H1 (cell line): ENCODE measurements around the gene TMEM125. TPM values are rescaled to one million over a fixed set of nuclear protein-coding genes. Genes with fewer than 3 reads are reported as not detected.

ENCODE experiments used
- CTCF ChIA-PET: fragments of 300-600 bp; sonication (Branson Sonifier 250); formaldehyde crosslinking; loops from one replicate; lab custom pipeline; 2021; ENCODE audit not compliant: partially characterized antibody; lab: Charles Lee
- POLR2A ChIA-PET: fragments of 300-600 bp; sonication (Branson Sonifier 250); formaldehyde crosslinking; loops from one replicate; lab custom pipeline; 2021; ENCODE audit warnings: inconsistent platforms; ENCODE audit not compliant: partially characterized antibody; lab: Charles Lee
- DNase-seq, 2 experiments: peaks; one replicate each; pipeline versions ENCODE4 v3.0.0 to v3.0.0-alpha.2; 2010 to 2022; ENCODE audit warnings: low spot score in 2 of 2, low read depth in 1 of 2, mixed read lengths in 1 of 2
- FAIRE-seq: peaks from 2 replicates; lab custom pipeline; 2011; peaks lifted over from hg19 to GRCh38; lab: Jason Lieb, UNC
- H2AFZ ChIP-seq: 2 replicates; pipeline ENCODE4 v1.8.1; 2012; ENCODE audit warnings: low read length, inconsistent platforms
- H2AK5ac ChIP-seq: 2 replicates; pipeline ENCODE4 v1.6.1; 2013; ENCODE audit warnings: low read depth, low read length
- H2BK120ac ChIP-seq: replicated peaks from 2 replicates; pipeline ENCODE3; 2013; ENCODE audit warnings: low read depth, low read length, inconsistent platforms
- H2BK12ac ChIP-seq: 2 replicates; pipeline ENCODE4 v1.6.1; 2013; ENCODE audit warnings: low read depth, low read length
- H2BK15ac ChIP-seq: 2 replicates; pipeline ENCODE4 v1.6.1; 2013; ENCODE audit warnings: low read length
- H2BK20ac ChIP-seq: 2 replicates; pipeline ENCODE4 v1.6.1; 2013; ENCODE audit warnings: low read length
- H2BK5ac ChIP-seq: 2 replicates; pipeline ENCODE4 v1.6.1; 2013; ENCODE audit warnings: low read depth, low read length
- H3K14ac ChIP-seq: 2 replicates; pipeline ENCODE4 v1.6.1; 2013; ENCODE audit warnings: inconsistent platforms; ENCODE audit not compliant: insufficient read length
- H3K18ac ChIP-seq: 2 replicates; pipeline ENCODE4 v1.6.1; 2013; ENCODE audit warnings: low read length; ENCODE audit errors: extremely low read depth
- H3K23ac ChIP-seq: 2 replicates; pipeline ENCODE4 v1.6.1; 2013; ENCODE audit warnings: inconsistent platforms; ENCODE audit not compliant: insufficient read length
- H3K23me2 ChIP-seq: 2 replicates; pipeline ENCODE4 v1.6.1; 2013; ENCODE audit warnings: low read depth, low read length
- H3K27ac ChIP-seq: 2 replicates; pipeline ENCODE4 v1.6.1; 2011; ENCODE audit warnings: low read depth, low read length, inconsistent platforms
- H3K27me3 ChIP-seq, 4 experiments: replicated peaks in 1 of 4; 1 replicate in 1 of 4; 2 replicates in 3 of 4; pipeline versions ENCODE4 v1.6.1 to v1.8.1; 2011 to 2013; ENCODE audit warnings: low read length in 3 of 4, mild to moderate bottlenecking in 3 of 4, inconsistent platforms in 2 of 4, mixed read lengths in 2 of 4, moderate library complexity in 1 of 4; ENCODE audit not compliant: control insufficient read depth in 3 of 4, insufficient read depth in 3 of 4; ENCODE audit errors: extremely low read depth in 1 of 4
- H3K36me3 ChIP-seq, 4 experiments: 2 replicates each; pipeline versions ENCODE4 v1.6.1 to v1.8.1; 2011 to 2013; ENCODE audit warnings: mild to moderate bottlenecking in 4 of 4, low read length in 3 of 4, moderate library complexity in 2 of 4, control low read depth in 1 of 4, inconsistent platforms in 1 of 4; ENCODE audit not compliant: insufficient read depth in 4 of 4, control insufficient read depth in 2 of 4
- H3K4ac ChIP-seq: replicated peaks from 2 replicates; pipeline ENCODE3; 2013; ENCODE audit warnings: low read length, low read depth, mixed read lengths, inconsistent platforms; ENCODE audit not compliant: insufficient read length
- H3K4me1 ChIP-seq, 4 experiments: replicated peaks in 1 of 4; 1 replicate in 1 of 4; 2 replicates in 3 of 4; pipeline versions ENCODE4 v1.6.1 to v1.8.1; 2011 to 2013; ENCODE audit warnings: low read length in 3 of 4, inconsistent platforms in 2 of 4, mixed read lengths in 1 of 4; ENCODE audit not compliant: insufficient read depth in 4 of 4, control insufficient read depth in 3 of 4
- H3K4me2 ChIP-seq, 2 experiments: 2 replicates each; pipeline versions ENCODE4 v1.6.1 to v1.8.1; 2011 to 2013; ENCODE audit warnings: low read depth in 2 of 2, low read length in 2 of 2, control low read depth in 1 of 2, inconsistent platforms in 1 of 2, mild to moderate bottlenecking in 1 of 2; ENCODE audit not compliant: insufficient read depth in 1 of 2
- H3K4me3 ChIP-seq, 4 experiments: fragments of 200-600, 300-600 bp in 1 of 4; sonication (generic), shearing (Covaris generic), sonication (Bioruptor Twin) in 1 of 4; 2 replicates each; pipeline versions ENCODE4 v1.5.1 to v1.8.1; 2011 to 2016; ENCODE audit warnings: low read length in 4 of 4, low read depth in 3 of 4, control low read depth in 2 of 4, inconsistent platforms in 2 of 4, mild to moderate bottlenecking in 2 of 4, mixed read lengths in 1 of 4, moderate library complexity in 1 of 4; ENCODE audit not compliant: insufficient read depth in 2 of 4; ENCODE audit errors: extremely low read depth in 1 of 4
- H3K56ac ChIP-seq: replicated peaks from 2 replicates; pipeline ENCODE3; 2013; ENCODE audit warnings: low read depth, mild to moderate bottlenecking, mixed read lengths, low read length, inconsistent platforms; ENCODE audit not compliant: insufficient read length
- H3K79me1 ChIP-seq: 2 replicates; pipeline ENCODE4 v1.6.1; 2013; ENCODE audit warnings: low read depth, low read length, control low read depth
- H3K79me2 ChIP-seq, 2 experiments: 2 replicates each; pipeline versions ENCODE4 v1.6.1 to v1.8.1; 2012 to 2013; ENCODE audit warnings: low read length in 2 of 2, mild to moderate bottlenecking in 2 of 2, inconsistent platforms in 1 of 2; ENCODE audit not compliant: insufficient read depth in 2 of 2, control insufficient read depth in 1 of 2
- H3K9ac ChIP-seq, 4 experiments: replicated peaks in 1 of 4; 1 replicate in 1 of 4; 2 replicates in 3 of 4; pipeline versions ENCODE4 v1.6.1 to v1.8.1; 2011 to 2013; ENCODE audit warnings: low read depth in 3 of 4, low read length in 3 of 4, control low read depth in 2 of 4, mild to moderate bottlenecking in 2 of 4, moderate library complexity in 2 of 4, inconsistent platforms in 1 of 4; ENCODE audit errors: extremely low read depth in 1 of 4
- H3K9me3 ChIP-seq, 2 experiments: 2 replicates each; pipeline versions ENCODE4 v1.6.1 to v1.8.1; 2012 to 2013; ENCODE audit warnings: mild to moderate bottlenecking in 2 of 2, moderate library complexity in 2 of 2, control low read depth in 1 of 2, inconsistent platforms in 1 of 2, low read depth in 1 of 2, low read length in 1 of 2, mixed read lengths in 1 of 2; ENCODE audit not compliant: insufficient read depth in 2 of 2
- H4K20me1 ChIP-seq, 2 experiments: replicated peaks in 1 of 2; 2 replicates each; pipeline versions ENCODE3 to v1.8.1; 2011 to 2013; ENCODE audit warnings: inconsistent platforms in 2 of 2, low read length in 2 of 2, mild to moderate bottlenecking in 1 of 2; ENCODE audit not compliant: insufficient read depth in 2 of 2, control insufficient read depth in 1 of 2
- H4K5ac ChIP-seq: 2 replicates; pipeline ENCODE4 v1.6.1; 2013; ENCODE audit warnings: low read length, low read depth, mixed read lengths, inconsistent platforms; ENCODE audit not compliant: insufficient read length
- H4K8ac ChIP-seq: 2 replicates; pipeline ENCODE4 v1.8.0; 2013; ENCODE audit warnings: mild to moderate bottlenecking, moderate library complexity, low read length, inconsistent platforms; ENCODE audit not compliant: insufficient read depth; ENCODE audit errors: extremely low read depth
- H4K91ac ChIP-seq: replicated peaks from 2 replicates; pipeline ENCODE3; 2013; ENCODE audit warnings: low read length, mixed read lengths, inconsistent platforms; ENCODE audit not compliant: insufficient read length
- BACH1 ChIP-seq: IDR thresholded peaks from 2 replicates; pipeline ENCODE4 v1.6.1; 2012; ENCODE audit warnings: low read length, improper control_type of control experiment
- GABPA ChIP-seq: IDR thresholded peaks from 2 replicates; pipeline ENCODE4 v1.6.1; 2011; ENCODE audit warnings: mild to moderate bottlenecking, low read length, moderate library complexity, borderline replicate concordance; ENCODE audit not compliant: insufficient read depth
- KDM4A ChIP-seq: IDR thresholded peaks from one replicate; pipeline ENCODE4 v1.7.1; 2012; ENCODE audit warnings: low read depth, mild to moderate bottlenecking, moderate library complexity, low read length, inconsistent platforms; ENCODE audit not compliant: severe bottlenecking
- RAD21 ChIP-seq, 2 experiments: IDR thresholded peaks in 1 of 2; conservative IDR thresholded peaks in 1 of 2; 2 replicates each; pipeline ENCODE4 v1.6.1; 2011; ENCODE audit warnings: low read depth in 2 of 2, low read length in 2 of 2, improper control_type of control experiment in 1 of 2, inconsistent platforms in 1 of 2, mild to moderate bottlenecking in 1 of 2, moderate library complexity in 1 of 2
- RFX5 ChIP-seq: IDR thresholded peaks from 2 replicates; pipeline ENCODE4 v1.6.1; 2011; ENCODE audit warnings: low read depth, low read length, improper control_type of control experiment, borderline replicate concordance
- SP2 ChIP-seq: IDR thresholded peaks from 2 replicates; pipeline ENCODE4 v1.6.1; 2012; ENCODE audit warnings: mild to moderate bottlenecking, low read length, inconsistent platforms
- WGBS, 2 experiments: shearing (Covaris generic) in 1 of 2; methylation state at CpG; one replicate each; pipeline versions ENCODE4 v1.1.6 to v1.1.7; 2013 to 2015; ENCODE audit warnings: low lambda C conversion rate in 2 of 2, mixed read lengths in 2 of 2, inconsistent platforms in 1 of 2, low coverage in 1 of 2, missing lambda C conversion rate in 1 of 2; ENCODE audit not compliant: insufficient replicate concordance in 2 of 2, insufficient coverage in 1 of 2, insufficient read length in 1 of 2; ENCODE audit errors: extremely low coverage in 1 of 2, missing lambda C conversion rate in 1 of 2; 5-methylcytosine and 5-hydroxymethylcytosine counted together
- polyA plus RNA-seq, 7 experiments: library from polyadenylated mRNA; depleted of rRNA in 3 of 7; stranded (reverse) in 5 of 7; unstranded in 2 of 7; fragments of >200 nt in 5 of 7; fragments of 200-250 nt in 2 of 7; gene quantifications; 1 replicate in 5 of 7; 2 replicates in 1 of 7; 4 replicates in 1 of 7; pipeline versions ENCODE4 v1.2.1 to v1.2.3, GENCODE V29; 2011 to 2013; ENCODE audit warnings: missing spikeins in 2 of 7, mixed read lengths in 2 of 7
- total RNA-seq: library from RNA; stranded (reverse); fragmentation: NEBNext Ultra II Directional; extraction: Animal tissue kit (Norgen Biotek cat#: 25700); gene quantifications from 2 replicates; pipeline ENCODE4 v1.2.1, GENCODE V29; 2021

Gene TMEM125
- total and polyA plus RNA-seq, 2 of the 8 experiments (the other 6 are each of a cell fraction or from before 2014, with no cell fraction given), result 26.5 to 46.7 TPM

DNA sequence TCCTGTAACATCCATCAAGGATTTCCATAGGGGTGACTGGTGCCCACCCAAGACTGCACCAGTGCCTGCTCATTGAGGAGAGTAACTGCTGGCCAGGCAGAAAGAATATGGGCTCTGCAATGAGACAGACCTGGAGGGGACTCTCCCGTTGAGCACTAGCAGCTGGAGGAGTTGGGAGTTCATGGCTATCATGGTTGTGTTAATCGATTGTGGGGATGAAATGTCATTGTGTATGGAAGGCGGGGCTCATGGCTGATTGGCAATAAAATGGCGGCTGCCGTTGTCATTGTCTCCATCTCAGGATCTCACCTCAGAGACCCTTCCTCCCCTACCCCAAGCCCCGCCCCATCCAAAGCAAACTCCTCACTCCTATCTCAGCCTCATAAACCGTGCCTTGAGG is 3.9 kb downstream of the TMEM125 start:
- POLR2A ChIA-PET, result interaction anchor here (1.6 kb wide), 1 partner anchor 85 kb away, joined by 4 read pairs; the partner anchor contains the start of gene CDC20
- no peak overlapping the region for H3K23ac ChIP-seq
- H2BK120ac ChIP-seq, result no peak overlapping the region
- H4K20me1 ChIP-seq, result no peaks in the 10 kb centered on the region
- 0 out of 4 replicates have a peak, but pooled peaks cover 0 to 3% of the 10 kb centered on the region in 2 experiments for H3K79me2 ChIP-seq
- H3K27me3 ChIP-seq, result no peaks in the 10 kb centered on the region
- no peak overlapping the region for H2BK20ac ChIP-seq
- no peak for FAIRE-seq
- no peak overlapping the region for H2BK15ac ChIP-seq
- no peak overlapping the region for H4K8ac ChIP-seq
- no peak overlapping the region for H2AFZ ChIP-seq
- no peak overlapping the region for H2BK5ac ChIP-seq
- 86% methylated on average over 5 of the region's 7 CpGs; no CpG with 5 or more reads in 1 of the 2 experiments for WGBS, 2 experiments
- H3K4ac ChIP-seq, result no peak overlapping the region
- H4K5ac ChIP-seq, result no peak overlapping the region
- no peak overlapping the region for H3K56ac ChIP-seq
- H4K91ac ChIP-seq, result peak overlapping the region; percentile 18
- no peak overlapping the region for H3K4me3 ChIP-seq
- CTCF ChIA-PET, result interaction anchor here (0.9 kb wide), 1 partner anchor 40 kb away, joined by 3 read pairs; no protein-coding TSS in a partner anchor
- H2BK12ac ChIP-seq, result no peak overlapping the region
- no peak overlapping the region for H3K14ac ChIP-seq
- H3K9me3 ChIP-seq, result no peaks in the 10 kb centered on the region
- H3K9ac ChIP-seq, result no peak overlapping the region
- peaks cover 0 to 12% (median 5%) of the 10 kb centered on the region in 4 experiments; a peak in 5 of 7 replicates for H3K4me1 ChIP-seq
- no peak for DNase-seq
- peaks cover 5% of the 10 kb centered on the region; the same call in 1 of the 2 replicates for H3K23me2 ChIP-seq
- H3K18ac ChIP-seq, result no peak overlapping the region
- H2AK5ac ChIP-seq, result no peak overlapping the region
- peaks cover 3% of the 10 kb centered on the region for H3K79me1 ChIP-seq
- no peak overlapping the region for H3K4me2 ChIP-seq
- no peak overlapping the region for H3K27ac ChIP-seq
- H3K36me3 ChIP-seq, result peaks cover 2 to 12% (median 6%) of the 10 kb centered on the region in 4 experiments; a peak in 6 of 8 replicates
- TF ChIP-seq RFX5, result no peak
- TF ChIP-seq KDM4A, result no peak
- no peak for TF ChIP-seq GABPA
- no peak for TF ChIP-seq SP2
- TF ChIP-seq BACH1, result no peak
- TF ChIP-seq RAD21 (IDR thresholded peaks at IDR 0.05 in 1 of 2, conservative IDR thresholded peaks at IDR 0.05 in 1 of 2; ENCODE audit: low read depth in 2 of 2, low read length in 2 of 2), result no peak
